Heart right ventricle (tissue), 16 donors: ENCODE measurements around the gene CHD6. TPM values are rescaled to one million over a fixed set of nuclear protein-coding genes. Genes with fewer than 3 reads are reported as not detected.

Experiments
- ATAC-seq, 8 donors: fragments of 200-7000 bp; cut with Tn5 transposase; one replicate each; pipeline ENCODE4 v1.9.1; 2020; ENCODE audit warnings: mild to moderate bottlenecking in 8 of 8, moderate library complexity in 8 of 8, moderate number of reproducible peaks in 1 of 8
- DNase-seq, 2 donors: peaks; one replicate each; pipeline ENCODE4 v3.0.0-alpha.2; 2020
- H3K27ac ChIP-seq, 10 donors: fragments of 200-600 bp; sonication (generic) in 2 of 10; one replicate each; pipeline versions ENCODE4 v1.5.0 to v1.8.0; 2020 to 2022; ENCODE audit warnings: mild to moderate bottlenecking in 3 of 10
- H3K27me3 ChIP-seq, 7 donors: fragments of 200-600 bp; one replicate each; pipeline ENCODE4 v1.8.0; 2021 to 2022; ENCODE audit warnings: mild to moderate bottlenecking in 2 of 7
- H3K36me3 ChIP-seq, 9 donors: fragments of 200-600 bp; sonication (generic) in 1 of 9; one replicate each; pipeline versions ENCODE4 v1.5.0 to v1.8.0; 2020 to 2022; ENCODE audit warnings: mild to moderate bottlenecking in 2 of 9
- H3K4me1 ChIP-seq, 9 donors: fragments of 200-600 bp; sonication (generic) in 1 of 9; one replicate each; pipeline versions ENCODE4 v1.5.0 to v1.8.0; 2020 to 2022; ENCODE audit warnings: mild to moderate bottlenecking in 4 of 9
- H3K4me3 ChIP-seq, 10 donors: fragments of 200-600 bp; sonication (generic) in 2 of 10; one replicate each; pipeline versions ENCODE4 v1.5.0 to v1.8.0; 2020 to 2022; ENCODE audit warnings: mild to moderate bottlenecking in 7 of 10, moderate library complexity in 2 of 10
- H3K9me3 ChIP-seq, 11 donors: fragments of 200-600 bp in 10 of 11; sonication (generic) in 2 of 11; one replicate each; pipeline versions ENCODE4 v1.5.0 to v1.8.0; 2013 to 2022; ENCODE audit warnings: mild to moderate bottlenecking in 2 of 11, control low read depth in 1 of 11, moderate library complexity in 1 of 11
- CTCF ChIP-seq, 9 donors: fragments of 200-600 bp; sonication (generic) in 2 of 9; IDR thresholded peaks; one replicate each; pipeline versions ENCODE4 v1.5.0 to v1.8.0; 2021 to 2022; ENCODE audit warnings: antibody characterized with exemption in 9 of 9, mild to moderate bottlenecking in 5 of 9, moderate library complexity in 1 of 9
- WGBS, 2 donors: extraction: QIAGEN DNeasy Blood & Tissue Kit; methylation state at CpG; one replicate each; pipeline ENCODE4 v1.1.7; 2013; ENCODE audit warnings: inconsistent platforms in 1 of 2; 5-methylcytosine and 5-hydroxymethylcytosine counted together
- intact Hi-C, 10 donors: fragments of 100-400 bp; cut with DNase I; formaldehyde crosslinking; loops; one replicate each; pipeline versions ENCODE4 v1.11.1 to v1.14.2; 2022
- polyA plus RNA-seq, 2 donors: library from polyadenylated mRNA; stranded (reverse); fragments of 200-250 nt; gene quantifications; one replicate each; pipeline ENCODE4 v1.2.3, GENCODE V29; 2013
- total RNA-seq, 10 donors: library from RNA; stranded (reverse); fragmentation: NEBNext Ultra II Directional in 3 of 10; extraction: Animal tissue kit (Norgen Biotek cat#: 25700) in 3 of 10; gene quantifications; one replicate each; pipeline versions ENCODE4 v1.2.1 to v1.2.4, GENCODE V29; 2021 to 2023
- donor health status: Arrhythmogenic right ventricular cardiomyopathy.
- donor health status: ischemic (EF 13 %, LVEDD 7.1; RV severe dilation, severe dysfunction).
- donor health status: healthy with polysubstance abuse.
- donor health status: DM: no; HTN: yes; CAD: no.
- donor health status: DM: no; HTN: no; CAD: no.
- donor health status: ischemic (EF 25% LVEDD 6.9; RV normal size, moderate dysfunction).
- donor health status: ischemic (EF 25% LVEDD 5.7; RV mildly dilated, moderate dysfunction).
- donor health status: healthy.
- donor health status: DM: yes; HTN: yes; CAD: no.
- donor health status: Ischemic cardiomyopathy.
- donor health status: ischemic (EF 35%, LVEDD 5.7; RV mildly dilated, moderate dysfunction).
- donor health status: nonischemic (EF 11% LVEDD 7.7; RV severe dilation, severe dysfunction).
- donor health status: DM: yes; HTN: yes; CAD: no.
- donor health status: PGD.
- donor health status: ischemic (EF 29% LVEDD 5.4; RV normal size, mild dysfunction).
- donor health status: nonischemic (EF 23%, LVEDD 6.1; RV moderate dilation, normal function).

The CHD6 gene
- total and polyA plus RNA-seq, 12 donors, result 3.0 to 52.9 (median 39.5) TPM

- peaks cover 0 to 29% (median 9%) of the 10 kb centered on the region in 9 donors for H3K4me1 ChIP-seq
- WGBS, 2 donors, result 83 to 85% methylated on average over 10 of the region's 10 CpGs
- intact Hi-C loops, result loop anchor here in 1 of 10 donors (5.0 kb wide), 1 partner anchor 47 kb away; no protein-coding TSS in a partner anchor
- H3K4me3 ChIP-seq, result no peak overlapping the region
- DNase-seq, result no peak
- H3K9me3 ChIP-seq, result no peaks in the 10 kb centered on the region
- no peaks in the 10 kb centered on the region for H3K27me3 ChIP-seq
- no peak for TF ChIP-seq CTCF (IDR thresholded peaks at IDR 0.05)
- peak overlapping the region in 4 of 10 donors; percentile 9 to 49 (median 26) for H3K27ac ChIP-seq
- ATAC-seq, result peak in 2 of 8 donors; percentile 21 to 30
- H3K36me3 ChIP-seq, result peaks cover 0 to 99% (median 53%) of the 10 kb centered on the region in 9 donors
These were observed 192.8 kb downstream of the CHD6 start for GRCh38 chr20:41425180-41425884.

GRCh38 chr20:41424546-41424945, 193.6 kb downstream of the CHD6 start:
- DNase-seq (no peak), ATAC-seq (peak in 1 of 8 donors; percentile 39)
- Histone ChIP-seq H3K27ac (peak overlapping the region in 4 of 10 donors; percentile 9 to 49 (median 26)), H3K9me3 (no peaks in the 10 kb centered on the region), H3K4me3 (no peak overlapping the region), H3K27me3 (no peaks in the 10 kb centered on the region), H3K4me1 (peaks cover 0 to 29% (median 9%) of the 10 kb centered on the region in 9 donors), H3K36me3 (peaks cover 0 to 99% (median 57%) of the 10 kb centered on the region in 9 donors)
- 53 to 83% methylated on average over 1 of the region's 1 CpG for WGBS, 2 donors
- no peak for TF ChIP-seq CTCF (IDR thresholded peaks at IDR 0.05)
- intact Hi-C loops, result no loop called here

- Histone ChIP-seq H3K27ac (peak overlapping the region in 1 of 10 donors; percentile 49), H3K36me3 (peaks cover 0 to 99% (median 57%) of the 10 kb centered on the region in 9 donors), H3K9me3 (no peaks in the 10 kb centered on the region), H3K27me3 (no peaks in the 10 kb centered on the region), H3K4me1 (peaks cover 0 to 29% (median 9%) of the 10 kb centered on the region in 9 donors), H3K4me3 (no peak overlapping the region)
- 77 to 92% methylated on average over 3 of the region's 3 CpGs for WGBS, 2 donors
- TF ChIP-seq CTCF (IDR thresholded peaks at IDR 0.05), result no peak
- no peak for ATAC-seq
- DNase-seq, result no peak
- intact Hi-C loops, result no loop called here
These were observed 194.2 kb downstream of the CHD6 start for GRCh38 chr20:41424011-41424410.

- Histone ChIP-seq H3K4me1 (peaks cover 0 to 29% (median 9%) of the 10 kb centered on the region in 9 donors), H3K36me3 (peaks cover 0 to 99% (median 50%) of the 10 kb centered on the region in 9 donors)
- intact Hi-C loops, result no loop called here
These were observed 195.2 kb downstream of the CHD6 start for GRCh38 chr20:41422953-41423352.

More at GRCh38 chr20:41422953-41423352, 195.2 kb downstream of the CHD6 start:
- H3K4me3 ChIP-seq, result no peak overlapping the region
- WGBS, 2 donors, result 75 to 88% methylated on average over 2 of the region's 2 CpGs
- ATAC-seq (no peak), DNase-seq (no peak)
- no peaks in the 10 kb centered on the region for H3K9me3 ChIP-seq
- TF ChIP-seq CTCF (IDR thresholded peaks at IDR 0.05), result no peak
- no peak overlapping the region for H3K27ac ChIP-seq
- no peaks in the 10 kb centered on the region for H3K27me3 ChIP-seq
